HG03280 (cell line): ENCODE measurements around the gene STYK1.
"Not testable (repeated sequence)": the region's sequence is repeated elsewhere in the genome, so short reads cannot be mapped to it uniquely, and the experiment has no call there.

Experiments used
- ATAC-seq: cut with Tn5 transposase; IDR thresholded peaks from one replicate; pipeline ENCODE4 v1.9.1; 2021; ENCODE audit warnings: mild to moderate bottlenecking, moderate library complexity; ENCODE audit not compliant: unreplicated experiment

The STYK1 gene

GRCh38 chr12:10623131-10623530, 50.7 kb downstream of the STYK1 start:
- ATAC-seq: no peak

DNA sequence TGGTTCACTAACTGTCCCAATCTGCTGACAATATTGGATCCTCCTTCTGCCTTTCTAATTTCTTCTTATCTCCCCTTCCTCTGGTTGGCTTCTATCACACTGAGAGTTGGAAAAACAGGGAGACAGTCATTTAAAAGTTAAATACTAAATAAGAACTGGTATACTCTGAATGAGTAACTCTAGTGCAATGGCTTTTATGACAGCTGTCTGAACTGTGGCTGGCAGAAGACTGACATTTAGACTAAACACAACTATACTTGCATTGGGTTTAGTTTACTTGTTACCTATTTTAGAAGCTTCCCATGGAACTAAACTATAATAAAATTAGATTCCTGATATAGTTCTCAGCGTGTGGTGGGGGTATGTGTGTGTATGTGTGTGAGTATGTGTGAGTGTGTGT, 52.6 kb downstream of the STYK1 start:
- no peak for ATAC-seq

DNA sequence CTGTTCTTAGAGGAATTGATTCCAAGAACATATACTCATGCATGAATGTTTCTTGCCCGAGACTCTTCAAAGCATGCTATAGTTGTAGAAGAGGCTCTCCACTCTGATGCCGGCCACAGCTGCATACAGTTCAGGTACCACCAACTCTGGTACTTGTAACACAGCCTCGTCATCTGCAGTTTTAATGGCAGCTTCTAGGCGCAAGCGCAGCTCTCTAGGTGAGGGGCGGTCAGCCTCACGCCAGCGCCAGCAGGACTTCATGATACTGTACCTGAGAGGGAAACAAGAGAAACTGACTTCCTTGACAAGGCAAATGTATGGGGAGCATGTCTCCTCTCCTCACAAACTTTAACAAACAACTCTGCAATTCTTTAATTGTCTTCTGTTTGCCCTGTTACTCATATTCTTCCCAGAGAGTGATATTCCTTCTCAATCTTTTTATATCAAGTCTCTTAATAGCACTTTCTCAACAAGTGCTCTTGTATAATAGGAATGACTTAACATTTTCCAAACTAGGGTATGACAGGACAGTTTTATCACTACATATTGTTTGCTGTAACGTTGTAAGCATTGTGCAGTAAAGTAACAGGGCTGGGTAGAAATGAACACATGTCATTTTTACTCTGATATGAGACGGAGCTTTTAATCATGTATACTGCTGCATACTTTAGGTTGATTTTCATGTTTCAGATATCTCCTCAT, 53.6 kb downstream of the STYK1 start:
- ATAC-seq: no peak

GRCh38 chr12:10618338-10618987, 55.4 kb downstream of the STYK1 start:
- ATAC-seq: no peak

GRCh38 chr12:10617863-10618262, 56.0 kb downstream of the STYK1 start:
- ATAC-seq: no peak

GRCh38 chr12:10615532-10615931, 58.3 kb downstream of the STYK1 start:
- ATAC-seq: no peak

- no peak for ATAC-seq
These were observed 59.8 kb downstream of the STYK1 start for GRCh38 chr12:10614056-10614370.

DNA sequence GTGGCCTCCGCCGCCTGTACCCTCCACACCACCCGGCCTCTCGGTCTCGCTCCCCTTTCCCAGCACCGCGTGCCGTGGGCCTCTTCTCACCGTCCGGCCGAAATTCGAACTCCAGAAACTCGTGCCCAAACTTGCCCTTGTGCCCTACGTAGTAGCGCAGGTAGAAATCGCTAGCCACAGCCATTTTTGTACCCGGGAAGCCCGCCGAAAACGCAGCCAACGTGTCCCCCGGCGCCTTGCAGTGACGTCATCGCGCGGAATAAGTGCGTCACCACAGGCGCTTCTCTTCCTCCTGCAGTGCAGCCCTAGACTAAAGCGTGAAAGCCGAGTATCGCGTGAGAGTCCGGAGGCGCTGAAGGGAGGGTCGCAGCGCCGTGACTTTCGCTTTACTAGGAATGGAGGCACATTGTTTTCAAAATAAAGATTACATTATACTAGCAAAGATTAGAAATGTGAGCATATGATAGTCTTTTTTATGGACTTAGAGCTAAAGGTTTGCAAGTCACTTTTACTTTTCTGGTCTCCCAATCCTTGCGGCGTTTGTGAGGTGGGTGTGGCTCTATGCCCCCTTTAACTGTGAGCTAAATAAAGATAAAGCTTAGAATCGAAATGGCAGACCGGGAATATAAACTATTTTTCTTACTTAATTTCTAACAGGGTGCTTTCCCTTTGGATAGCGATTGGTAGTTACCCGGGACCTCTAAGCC, 60.4 kb downstream of the STYK1 start, which contains the start of gene MAGOHB:
TSS of gene MAGOHB (minus strand) at position 261 of the 707 bp plus-strand sequence. CDS start at position 184, 77 bp downstream.
- ATAC-seq: peak; percentile 96

DNA sequence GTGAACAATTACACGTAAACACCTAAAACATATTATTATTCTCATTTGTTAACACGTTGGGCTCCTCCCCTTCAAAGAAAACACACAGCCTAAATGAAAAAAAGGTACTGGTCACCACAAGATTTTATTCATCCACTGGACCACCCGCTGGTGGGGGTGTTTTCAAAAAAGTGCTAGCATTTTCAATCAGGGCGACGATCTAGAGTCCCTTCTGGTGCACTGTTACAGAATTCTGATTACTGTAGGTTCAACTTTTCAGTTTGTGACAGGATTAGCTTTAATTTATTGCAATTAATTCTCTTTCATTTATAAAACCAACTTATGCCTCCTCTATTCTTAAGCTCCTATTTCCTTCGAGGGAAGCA, 60.9 kb downstream of the STYK1 start:
- ATAC-seq: peak; percentile 8

- ATAC-seq: no peak
These were observed 61.7 kb downstream of the STYK1 start for GRCh38 chr12:10612110-10612509.

DNA sequence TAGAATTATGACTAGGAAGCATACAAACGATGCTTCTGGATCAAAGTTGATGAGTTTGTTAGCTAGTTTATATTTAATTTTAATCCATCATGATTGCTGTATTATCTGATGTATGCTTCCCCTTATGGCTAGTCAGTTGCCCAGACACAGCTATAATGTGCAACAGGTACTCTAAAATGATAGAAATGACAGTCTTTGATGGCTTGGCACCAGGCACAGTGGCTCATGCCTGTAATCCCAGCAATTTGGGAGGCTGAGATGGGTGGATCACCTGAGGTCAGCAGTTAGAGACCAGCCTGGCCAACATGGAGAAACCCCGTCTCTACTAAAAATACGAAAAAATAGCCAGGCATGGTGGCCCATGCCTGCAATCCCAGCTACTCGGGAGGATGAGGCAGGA, 62.6 kb downstream of the STYK1 start:
- ATAC-seq: not testable (repeated sequence)

DNA sequence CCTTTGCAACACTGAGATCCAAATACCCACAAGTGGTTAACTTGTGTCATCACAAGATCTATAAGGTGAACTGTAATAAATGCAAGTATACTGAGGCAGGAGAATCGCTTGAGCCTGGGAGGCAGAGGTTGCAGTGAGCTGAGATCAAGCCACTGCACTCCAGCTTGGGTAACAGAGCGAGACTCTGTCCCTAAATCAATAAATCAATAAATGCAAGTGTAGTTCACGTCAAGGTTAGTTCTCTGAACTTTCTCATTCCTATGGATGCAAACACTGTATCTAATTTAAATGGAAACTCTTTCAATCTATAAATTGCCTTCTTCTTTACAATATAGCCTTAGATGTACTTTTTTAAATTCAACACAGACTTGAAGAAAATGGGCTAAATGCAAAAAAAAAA, 63.7 kb downstream of the STYK1 start:
- no peak for ATAC-seq

GRCh38 chr12:10607885-10608458, 65.9 kb downstream of the STYK1 start:
- no peak for ATAC-seq

GRCh38 chr12:10601860-10602259, 72.0 kb downstream of the STYK1 start:
- no peak for ATAC-seq

DNA sequence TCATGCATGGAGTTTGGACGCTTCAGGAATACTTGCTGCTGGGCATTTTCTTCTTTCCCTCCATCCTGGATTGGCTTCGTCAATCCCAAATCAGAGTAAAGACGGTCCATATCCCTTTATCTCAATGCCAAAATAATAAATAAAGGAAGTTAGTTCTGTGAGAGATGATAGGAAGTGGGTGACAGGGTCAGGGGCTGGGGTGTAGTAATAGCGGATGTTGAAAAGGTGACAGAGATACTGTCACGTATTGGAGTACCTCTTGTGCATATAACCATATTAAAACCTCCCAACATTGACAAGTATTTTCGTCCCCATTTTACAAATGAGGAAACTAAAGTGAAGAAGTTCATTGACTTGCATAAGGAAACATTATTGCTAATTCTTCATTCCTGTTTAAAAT, 72.9 kb downstream of the STYK1 start:
- no peak for ATAC-seq

- no peak for ATAC-seq
These were observed 78.0 kb downstream of the STYK1 start for GRCh38 chr12:10595881-10596280.

GRCh38 chr12:10590966-10591365, 82.9 kb downstream of the STYK1 start:
- ATAC-seq: no peak

DNA sequence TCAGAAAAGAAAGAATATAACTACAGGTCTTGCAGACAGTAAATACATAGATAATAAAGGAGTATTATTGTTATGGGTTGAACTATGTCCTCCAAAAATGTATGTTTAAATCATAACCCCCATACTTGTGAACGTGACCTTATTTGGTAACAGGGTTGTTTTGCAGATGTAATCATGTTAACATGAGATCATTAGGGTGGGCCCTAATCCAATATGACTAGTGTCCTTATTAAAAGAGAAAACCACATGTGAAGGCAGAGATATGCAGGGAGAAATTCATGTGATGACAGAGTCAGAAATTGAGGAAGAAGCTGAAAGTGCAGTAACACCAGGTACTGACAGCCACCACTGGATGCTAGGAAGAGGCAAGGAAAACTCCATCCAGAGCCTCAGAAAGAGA, 89.4 kb downstream of the STYK1 start:
- no peak for ATAC-seq

DNA sequence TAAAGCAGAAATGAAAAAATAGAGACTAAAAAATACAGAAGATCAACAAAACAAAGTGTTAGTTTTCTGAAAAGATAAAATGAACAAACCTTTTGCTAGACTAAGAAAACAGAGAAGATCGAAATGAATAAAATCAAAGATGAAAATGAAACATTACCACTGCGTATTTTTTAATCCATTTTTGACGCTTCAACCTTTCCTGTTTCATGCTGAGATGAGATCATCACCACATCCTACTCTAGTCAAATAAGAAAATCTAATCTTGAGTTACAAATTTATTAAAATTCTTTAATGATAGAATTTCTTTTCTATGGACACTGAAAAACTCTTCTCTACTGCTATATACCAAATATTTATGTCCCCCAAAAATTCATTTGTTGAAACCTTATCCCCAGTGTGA, 91.1 kb downstream of the STYK1 start:
- ATAC-seq: no peak

DNA sequence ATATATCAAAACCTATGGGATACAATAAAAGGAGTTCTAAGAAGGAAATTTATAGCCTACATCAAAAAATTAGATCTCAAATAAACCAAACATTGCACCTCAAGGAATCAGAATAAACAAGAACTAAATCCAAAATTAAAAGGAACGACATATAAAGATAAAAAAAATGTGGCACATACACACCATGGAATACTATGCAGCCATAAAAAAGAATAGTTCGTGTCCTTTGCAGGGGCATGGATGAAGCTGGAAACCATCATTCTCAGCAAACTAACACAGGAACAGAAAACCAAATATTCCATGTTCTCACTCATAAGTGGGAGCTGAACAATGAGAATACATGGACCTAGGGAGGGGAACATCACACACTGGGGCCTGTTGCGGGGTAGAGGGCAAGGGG, 91.7 kb downstream of the STYK1 start:
- not testable (repeated sequence) for ATAC-seq

GRCh38 chr12:10574307-10574706, 99.5 kb downstream of the STYK1 start:
- ATAC-seq: no peak

GRCh38 chr12:10572021-10572490, 101.8 kb downstream of the STYK1 start:
- ATAC-seq: not testable (repeated sequence)
